HG03139 (cell line): ENCODE results near the gene EXOC6.

Experiments used
- ATAC-seq: cut with Tn5 transposase; IDR thresholded peaks from one replicate; pipeline ENCODE4 v1.9.1; 2021; ENCODE audit not compliant: unreplicated experiment

The EXOC6 gene, protein sequence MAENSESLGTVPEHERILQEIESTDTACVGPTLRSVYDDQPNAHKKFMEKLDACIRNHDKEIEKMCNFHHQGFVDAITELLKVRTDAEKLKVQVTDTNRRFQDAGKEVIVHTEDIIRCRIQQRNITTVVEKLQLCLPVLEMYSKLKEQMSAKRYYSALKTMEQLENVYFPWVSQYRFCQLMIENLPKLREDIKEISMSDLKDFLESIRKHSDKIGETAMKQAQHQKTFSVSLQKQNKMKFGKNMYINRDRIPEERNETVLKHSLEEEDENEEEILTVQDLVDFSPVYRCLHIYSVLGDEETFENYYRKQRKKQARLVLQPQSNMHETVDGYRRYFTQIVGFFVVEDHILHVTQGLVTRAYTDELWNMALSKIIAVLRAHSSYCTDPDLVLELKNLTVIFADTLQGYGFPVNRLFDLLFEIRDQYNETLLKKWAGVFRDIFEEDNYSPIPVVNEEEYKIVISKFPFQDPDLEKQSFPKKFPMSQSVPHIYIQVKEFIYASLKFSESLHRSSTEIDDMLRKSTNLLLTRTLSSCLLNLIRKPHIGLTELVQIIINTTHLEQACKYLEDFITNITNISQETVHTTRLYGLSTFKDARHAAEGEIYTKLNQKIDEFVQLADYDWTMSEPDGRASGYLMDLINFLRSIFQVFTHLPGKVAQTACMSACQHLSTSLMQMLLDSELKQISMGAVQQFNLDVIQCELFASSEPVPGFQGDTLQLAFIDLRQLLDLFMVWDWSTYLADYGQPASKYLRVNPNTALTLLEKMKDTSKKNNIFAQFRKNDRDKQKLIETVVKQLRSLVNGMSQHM

DNA sequence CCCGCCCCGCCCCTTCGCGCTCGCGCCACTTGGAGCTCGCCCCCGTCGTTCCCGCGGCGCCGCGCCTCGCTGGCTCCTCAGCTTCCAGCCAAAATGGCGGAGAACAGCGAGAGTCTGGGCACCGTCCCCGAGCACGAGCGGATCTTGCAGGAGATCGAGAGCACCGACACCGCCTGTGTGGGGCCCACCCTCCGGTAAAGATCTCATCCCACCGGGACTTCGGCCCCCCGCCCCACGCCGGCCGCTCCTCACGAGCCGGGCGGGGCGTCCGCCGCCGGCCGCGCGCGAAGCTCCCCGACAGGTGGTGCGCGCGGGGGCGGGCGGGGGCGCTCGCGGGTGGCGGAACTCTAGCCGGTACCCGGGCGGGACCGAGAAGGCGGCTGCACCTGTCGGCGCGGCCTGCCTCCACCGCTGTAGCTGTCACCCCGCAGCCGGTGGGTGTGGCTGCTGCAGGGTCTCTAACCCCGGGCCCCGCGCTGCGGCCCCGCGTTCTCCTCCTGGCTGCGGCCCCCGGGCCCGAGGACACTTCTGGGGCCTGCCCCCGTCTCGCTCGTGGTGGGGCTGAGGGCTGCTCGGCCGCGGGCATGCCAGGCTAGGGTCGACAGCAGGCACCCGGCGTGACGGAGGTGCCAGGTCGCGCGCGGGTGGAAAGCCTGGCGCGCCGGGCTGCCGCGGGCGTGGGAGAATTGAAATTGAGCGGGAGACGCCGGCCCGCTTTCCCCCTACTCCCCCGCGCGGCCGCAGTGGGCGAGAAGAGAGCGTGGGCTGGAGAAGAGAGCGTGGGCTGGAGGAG, at the start of gene EXOC6:
TSS of gene EXOC6 (plus strand) at position 80 of the 793 bp plus-strand sequence. CDS start at position 94, 14 bp downstream.
- peak; percentile 73 for ATAC-seq

DNA sequence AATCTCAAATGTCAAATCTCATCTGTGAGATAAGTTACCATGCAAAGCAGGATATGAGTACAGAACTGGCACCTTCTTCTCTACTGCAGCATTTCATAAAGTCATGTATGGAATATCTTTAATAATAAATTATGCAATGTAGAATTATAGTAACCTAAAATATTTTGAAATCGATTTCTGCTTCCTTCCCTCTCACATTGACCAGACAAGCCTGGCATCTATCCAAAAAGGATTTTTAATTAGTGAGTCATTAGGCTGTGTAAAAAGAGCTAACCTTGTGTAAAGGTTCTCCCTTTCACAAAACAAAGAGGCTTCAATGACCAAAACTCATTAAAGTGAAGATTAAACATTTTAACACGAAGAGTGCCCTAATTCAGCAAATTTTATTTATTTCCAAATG, 48.8 kb upstream of the EXOC6 start:
- no peak for ATAC-seq

DNA sequence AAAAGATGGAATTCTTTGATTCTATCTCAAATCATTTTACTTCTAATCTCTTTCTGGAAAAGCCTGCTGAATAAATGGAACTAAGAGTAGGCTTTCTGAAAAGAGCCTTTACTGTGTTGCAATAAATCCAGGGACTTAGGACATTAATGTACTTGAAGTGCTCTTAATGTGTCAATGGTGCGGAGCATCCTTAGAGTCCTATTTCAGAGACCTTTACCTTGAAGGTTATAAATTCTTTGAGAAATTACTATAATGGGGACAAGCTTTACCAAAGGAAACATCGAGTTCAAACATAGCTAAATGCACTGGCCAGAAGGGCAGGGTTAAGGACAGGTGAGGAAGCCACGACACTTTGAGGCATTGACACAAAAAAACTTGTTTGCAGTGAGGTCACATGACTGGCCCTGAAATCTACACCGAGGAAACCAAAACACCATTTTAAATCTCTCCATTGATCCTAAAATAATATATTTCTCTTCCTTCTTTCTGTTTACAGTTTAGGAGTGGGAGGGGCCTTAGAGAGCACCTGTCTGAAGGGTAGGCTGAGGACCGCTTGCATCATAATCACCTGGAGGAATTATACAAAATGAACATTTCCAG, 48.1 kb upstream of the EXOC6 start:
- no peak for ATAC-seq

DNA sequence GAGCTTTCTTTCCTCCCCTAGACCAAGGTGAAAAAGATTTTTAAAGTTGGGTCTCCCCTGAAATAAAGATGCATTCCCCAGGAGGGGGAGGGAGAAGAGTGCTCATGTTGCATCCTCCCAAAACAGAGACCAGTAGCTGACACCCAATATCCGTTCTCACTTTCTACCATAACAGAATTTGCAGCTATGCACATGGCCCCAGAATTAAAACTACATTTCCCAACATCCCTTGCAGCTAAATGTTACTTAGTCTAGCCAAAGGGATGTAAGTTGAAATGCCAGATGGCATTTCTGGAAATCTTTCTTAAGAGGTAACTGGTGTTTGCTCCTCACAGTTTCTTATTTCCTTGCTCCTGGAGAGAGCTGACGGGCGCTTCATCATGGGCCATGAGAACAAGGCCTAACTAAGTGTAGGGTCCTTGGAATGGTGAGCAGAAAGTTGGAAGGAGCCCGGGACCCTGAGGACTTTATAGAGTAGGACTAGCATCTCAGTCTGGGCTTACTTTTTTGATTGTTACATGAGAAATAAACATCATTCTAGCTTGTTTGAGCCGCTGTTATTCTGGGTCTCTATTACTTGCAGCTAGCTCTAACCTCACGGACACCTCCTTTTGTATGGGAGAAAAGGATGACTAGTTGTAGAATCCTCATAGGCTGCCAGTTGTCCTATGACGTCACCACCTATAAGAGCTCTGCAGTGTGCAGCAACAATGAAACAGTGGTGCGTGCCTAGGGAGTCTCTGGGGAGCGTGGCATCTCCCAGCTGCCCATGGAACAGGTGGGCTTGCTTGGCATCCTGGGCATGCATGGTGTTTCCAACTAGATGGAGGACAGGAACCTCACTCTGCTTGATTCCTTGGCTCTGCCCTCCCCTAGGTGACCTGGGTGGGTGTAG, 46.1 kb upstream of the EXOC6 start:
- no peak for ATAC-seq

DNA sequence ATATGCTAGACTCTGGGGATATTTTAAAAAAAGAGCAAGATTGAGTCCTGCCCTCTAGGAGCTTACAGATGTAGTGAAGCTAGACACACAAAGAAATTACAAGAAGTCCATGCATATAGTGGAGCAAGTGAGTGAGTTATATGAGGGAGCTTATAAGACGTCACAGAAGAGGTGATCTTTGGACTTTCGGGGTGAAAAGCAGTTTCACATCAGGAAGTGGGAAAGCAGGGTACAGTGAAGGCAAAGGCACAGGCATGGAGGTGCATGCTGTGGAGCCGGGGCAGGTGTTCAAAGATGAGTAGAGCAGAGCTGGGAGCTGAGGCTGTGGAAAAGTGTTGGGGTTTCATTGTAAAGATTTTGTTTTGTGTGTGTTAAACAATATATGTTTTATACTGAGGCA, 38.5 kb upstream of the EXOC6 start:
- ATAC-seq: no peak

DNA sequence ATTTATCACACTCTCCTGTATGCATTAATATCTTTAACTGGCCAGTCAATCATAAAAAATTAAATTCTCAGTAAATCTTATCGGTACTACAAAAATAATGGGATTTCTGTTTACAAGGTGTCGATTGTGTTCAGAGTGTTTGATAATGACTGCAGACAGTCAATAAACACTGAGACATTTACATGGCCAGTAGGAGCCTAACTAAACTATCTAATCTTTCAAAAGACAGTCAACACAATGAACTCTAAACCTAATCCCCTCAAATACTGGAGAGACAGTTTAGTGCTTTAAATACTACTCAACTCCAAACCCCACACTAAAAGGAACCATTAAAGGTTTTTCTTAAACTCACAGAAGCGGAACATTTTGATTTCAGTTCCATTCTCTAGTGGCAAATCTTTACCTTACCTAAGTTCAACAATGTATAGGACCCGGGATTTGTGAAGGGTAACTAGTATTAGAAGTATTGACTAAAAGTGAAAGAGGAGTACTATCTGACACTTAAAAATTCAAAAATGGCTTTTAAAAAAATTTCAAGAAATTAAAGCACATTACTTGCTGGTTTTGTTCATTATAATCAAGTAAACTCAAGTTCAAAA, 37.3 kb upstream of the EXOC6 start:
- ATAC-seq: no peak

DNA sequence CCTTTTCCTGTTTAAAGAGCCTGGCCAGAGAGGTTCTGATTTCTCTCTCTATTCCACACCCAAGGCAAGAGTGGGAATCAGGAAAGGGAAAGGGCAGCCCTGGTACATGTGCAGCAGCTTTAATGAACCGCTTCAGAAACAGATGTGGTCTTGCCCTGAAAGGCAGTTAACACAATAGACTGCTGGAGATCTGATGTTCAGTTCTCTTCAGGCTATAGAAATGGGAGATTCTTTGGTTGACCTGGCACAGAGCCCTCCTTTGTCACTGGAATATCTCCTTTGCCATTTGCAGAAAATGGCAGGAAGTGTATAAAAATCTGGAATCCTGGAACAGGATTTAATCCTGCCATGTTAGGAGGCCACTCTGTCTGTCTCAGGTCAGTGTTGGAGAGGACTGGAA, 36.3 kb upstream of the EXOC6 start:
- ATAC-seq: no peak

DNA sequence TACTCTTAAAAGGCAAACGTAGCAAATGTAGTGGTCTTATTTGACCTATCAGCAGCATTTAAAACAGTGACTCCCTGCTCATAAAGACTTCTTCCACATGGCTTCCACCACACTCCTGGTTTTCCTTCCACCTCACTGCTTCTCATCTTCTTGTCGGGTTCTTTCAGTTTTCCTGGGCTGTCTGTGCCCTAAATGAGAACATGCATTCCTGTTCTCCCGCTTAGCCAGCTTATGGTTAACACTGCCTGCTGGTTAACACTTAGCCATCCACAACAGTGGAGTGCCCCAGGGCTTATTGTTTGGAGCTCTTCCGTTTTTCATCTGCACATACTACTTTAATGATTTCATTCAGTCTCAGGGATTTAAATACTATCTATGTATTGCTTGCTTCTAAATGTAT, 34.3 kb upstream of the EXOC6 start:
- no peak for ATAC-seq

DNA sequence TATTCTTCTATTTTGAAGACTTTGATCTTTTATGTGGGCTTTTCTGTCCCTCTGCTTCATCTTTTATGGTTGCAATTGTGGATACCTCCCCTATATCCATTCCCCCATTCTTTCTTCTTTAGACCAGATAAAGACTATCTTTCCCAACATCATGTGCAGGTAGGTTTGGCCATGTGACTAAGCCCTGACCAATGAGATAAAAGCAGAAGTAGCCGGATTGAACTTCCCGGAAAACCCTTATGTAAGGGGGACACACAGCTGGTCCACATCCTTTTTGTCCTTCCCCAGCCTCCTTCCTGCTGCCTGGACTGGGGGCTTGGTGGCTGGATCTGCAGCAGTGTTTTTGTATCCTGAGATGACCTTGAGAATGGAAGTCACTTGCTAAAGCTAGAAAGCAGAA, 33.5 kb upstream of the EXOC6 start:
- no peak for ATAC-seq

DNA sequence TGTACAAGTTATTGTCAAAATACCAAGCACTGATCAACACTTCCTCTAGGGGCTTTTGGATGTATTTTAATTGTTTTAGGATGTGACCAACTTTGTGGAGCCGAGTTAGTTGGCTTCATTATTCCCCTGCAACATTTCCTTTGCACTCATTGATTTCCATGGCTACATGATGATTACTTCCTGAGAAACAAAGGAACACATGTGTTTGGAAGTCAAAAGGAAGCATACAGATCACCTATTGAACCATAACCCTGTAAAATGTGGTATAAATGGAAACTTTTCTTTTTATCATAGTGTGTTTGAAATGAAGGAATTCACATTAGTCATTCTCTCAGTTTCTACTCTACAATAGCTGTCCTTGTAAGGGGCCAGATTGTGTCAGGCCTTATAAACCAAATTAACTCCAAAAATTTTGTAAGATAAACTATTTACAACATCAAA, 32.2 kb upstream of the EXOC6 start:
- ATAC-seq: no peak

DNA sequence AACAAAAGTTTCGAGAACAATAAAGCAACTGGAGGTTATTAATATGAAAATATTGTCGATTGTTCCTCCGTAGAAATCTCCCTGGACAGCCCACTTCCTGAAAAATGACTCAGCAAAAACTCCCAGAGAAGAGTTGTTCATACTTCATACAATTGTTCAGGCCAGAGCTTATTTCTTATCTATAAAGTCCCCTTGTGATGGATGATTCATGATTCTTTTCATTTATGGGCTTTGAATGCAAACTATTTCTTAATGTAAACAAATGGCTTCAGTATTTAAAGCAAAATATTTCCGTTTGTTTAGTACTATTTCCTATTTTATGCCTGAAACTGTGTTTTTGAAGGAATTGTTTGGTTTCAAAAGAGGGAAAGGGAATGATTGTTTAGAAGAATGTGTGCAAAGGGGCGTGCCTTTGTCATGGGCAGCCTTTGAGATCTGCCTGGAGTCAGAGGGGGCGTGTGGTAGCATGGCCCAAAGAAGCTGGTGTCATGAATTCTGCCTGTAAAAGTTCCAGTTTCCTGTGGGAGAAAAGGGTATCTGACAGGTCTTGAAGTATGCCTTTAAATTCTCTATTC, 26.2 kb upstream of the EXOC6 start:
- no peak for ATAC-seq

DNA sequence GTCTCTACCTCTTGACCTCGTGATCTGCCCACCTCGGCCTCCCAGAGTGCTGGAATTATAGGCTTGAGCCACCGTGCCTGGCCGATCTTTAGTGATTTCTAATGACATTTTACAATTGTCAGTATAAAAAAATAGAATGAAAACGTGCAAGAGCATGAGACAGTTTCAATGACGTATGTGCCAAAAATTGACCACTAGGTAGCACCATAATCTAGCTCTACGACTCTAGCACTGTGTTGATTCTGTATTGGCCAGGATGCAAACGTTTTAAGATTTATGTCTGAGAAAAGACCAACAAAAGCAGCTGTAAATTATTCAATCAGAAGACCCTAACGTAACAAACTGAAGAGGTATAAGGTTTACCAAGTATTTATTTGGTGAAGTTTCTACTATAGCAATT, 25.4 kb upstream of the EXOC6 start:
- ATAC-seq: no peak

DNA sequence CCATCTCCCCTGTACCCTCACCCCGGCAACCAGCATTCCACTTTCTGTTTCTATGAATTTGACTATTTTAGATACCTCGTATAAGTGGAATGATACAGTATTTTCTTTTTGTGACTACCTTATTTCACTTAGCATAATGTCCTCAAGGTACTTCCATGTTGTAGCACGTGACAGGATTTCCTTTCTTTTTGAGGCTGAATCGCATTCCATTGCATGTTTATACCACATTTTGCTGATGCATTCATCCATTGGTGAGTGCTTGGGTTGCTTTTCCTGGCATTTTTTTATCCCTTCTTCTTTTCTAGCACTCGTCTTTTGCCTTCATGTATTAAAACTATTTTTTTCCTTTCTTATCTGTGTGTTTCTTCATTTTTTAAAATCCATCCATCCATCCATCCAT, 22.3 kb upstream of the EXOC6 start:
- no peak for ATAC-seq

DNA sequence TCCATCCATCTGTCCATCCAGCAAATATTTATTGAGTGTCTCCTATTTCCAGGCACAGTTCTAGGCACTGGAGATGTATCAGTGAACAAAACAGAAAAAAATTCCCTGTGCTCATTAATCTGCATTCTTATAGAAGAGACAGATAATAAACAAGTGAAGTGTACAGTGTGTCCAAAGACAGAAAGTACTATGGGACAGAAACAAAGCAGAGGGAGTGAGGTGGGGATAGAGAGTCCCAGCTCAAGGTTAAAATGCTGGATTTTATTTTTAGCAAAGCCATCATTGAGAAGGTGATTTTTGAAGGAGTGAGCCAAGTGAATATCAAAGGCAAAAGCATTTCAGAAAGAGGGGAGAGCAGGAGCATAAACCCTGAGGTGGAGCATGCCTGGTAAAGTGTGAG, 21.8 kb upstream of the EXOC6 start:
- ATAC-seq: no peak

DNA sequence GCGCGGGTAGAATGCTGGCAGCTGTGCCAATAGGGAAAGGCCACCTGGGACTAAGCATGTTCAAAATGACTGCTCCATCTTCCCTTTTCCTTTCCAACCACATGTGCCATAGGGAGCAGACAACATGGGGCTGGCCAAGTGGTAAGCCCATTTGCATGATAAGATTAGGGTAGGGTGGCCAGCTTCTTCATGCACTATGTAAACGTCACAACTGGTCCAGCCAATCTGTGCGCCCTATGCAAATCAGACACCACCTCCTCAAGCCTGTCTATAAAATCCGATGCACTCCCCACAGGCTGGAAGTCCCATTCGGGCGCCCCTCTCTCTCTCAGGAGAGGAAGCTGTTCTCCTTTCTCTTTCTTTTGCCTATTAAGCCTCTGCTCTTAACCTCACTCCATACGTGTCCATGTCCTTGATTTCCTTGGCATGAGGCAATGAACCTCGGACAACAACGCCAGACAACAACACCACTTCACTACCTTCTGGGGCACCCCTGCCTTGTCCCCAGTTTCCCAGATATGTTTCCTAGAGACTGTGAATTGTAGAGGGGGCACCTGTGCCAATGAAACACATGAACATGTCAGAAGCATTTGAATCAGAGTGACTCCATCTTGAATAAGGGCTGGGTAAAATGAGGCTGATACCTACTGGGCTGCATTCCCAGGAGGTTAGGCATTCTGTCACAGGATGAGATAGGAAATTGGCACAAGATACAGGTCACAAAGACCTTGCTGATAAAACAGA, 19.1 kb upstream of the EXOC6 start:
- no peak for ATAC-seq

DNA sequence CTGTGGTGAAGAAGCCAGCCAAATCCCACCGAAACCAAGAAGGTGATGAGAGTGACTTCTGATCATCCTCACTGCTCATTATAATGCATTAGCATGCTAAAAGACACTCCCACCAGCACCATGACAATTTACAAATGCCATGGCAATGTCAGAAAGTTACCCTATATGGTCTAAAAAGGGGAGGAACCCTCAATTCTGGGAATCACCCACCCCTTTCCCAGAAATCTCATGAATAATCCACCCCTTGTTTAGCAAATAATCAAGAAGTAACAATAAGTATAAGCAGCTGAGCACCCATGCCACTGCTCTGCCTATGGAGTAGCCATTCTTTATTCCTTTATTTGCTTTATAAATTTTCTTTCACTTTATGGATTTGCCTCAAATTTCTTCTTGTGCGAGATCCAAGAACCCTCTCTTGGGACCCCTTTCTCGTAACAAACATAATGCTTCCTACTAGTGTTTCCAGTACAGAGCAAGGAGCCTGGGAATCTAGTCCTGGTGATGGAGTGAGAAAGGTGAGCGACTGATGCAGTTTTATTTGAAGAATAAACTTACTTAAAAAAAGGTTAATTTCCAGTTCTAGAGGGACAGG, 18.4 kb upstream of the EXOC6 start:
- ATAC-seq: no peak

DNA sequence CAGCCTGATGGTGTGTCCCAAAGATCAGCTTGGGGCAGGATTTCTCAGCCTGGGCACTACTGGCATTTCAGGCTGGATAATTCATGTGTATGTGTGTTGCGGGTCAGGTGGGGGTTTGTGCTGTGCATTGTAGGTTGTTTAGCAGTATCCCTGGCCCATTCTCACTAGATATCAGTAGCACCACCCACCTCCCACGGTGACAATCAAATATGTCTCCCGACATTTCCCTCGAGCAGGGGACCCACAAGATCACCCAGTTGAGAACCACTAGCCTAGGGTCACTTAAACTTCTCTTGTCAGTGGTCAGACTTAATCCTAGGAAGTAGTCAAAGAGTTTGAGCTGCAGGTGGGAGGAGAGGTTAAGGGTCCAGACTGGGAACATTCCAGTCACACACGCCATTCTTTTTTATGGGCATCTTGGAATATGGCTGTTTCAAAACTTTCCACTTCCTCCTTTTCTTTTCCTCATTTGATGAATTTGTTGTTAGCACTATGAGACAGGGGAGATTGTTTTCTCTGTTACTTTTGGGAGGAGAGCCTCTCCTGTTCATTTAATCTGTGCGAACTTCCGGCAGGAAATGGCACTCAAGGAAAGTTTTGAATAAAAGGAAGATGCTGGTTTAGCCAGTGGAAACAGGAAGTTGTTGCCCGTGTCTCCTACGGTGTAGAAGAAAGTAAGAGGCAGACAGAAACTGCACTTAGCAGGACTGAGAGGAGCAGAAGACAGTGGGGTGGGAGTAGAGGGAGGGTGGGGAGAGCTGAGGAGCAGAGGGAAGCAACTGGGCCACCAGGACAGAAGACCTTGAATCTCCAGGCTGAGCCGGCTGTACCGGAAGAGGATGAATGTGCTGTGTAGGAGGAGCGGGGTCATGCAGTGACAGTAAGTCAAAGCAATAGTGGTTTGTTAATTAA, 17.6 kb upstream of the EXOC6 start:
- ATAC-seq: no peak
